DOHH2 (cell line): ENCODE data around the gene FOLR2.
"Not testable (repeated sequence)": the region's sequence is repeated elsewhere in the genome, so short reads cannot be mapped to it uniquely, and the experiment has no call there.

ENCODE experiments used
- H3F3A ChIP-seq: fragments of 200-600 bp; sonication (generic), shearing (Covaris generic); 2 replicates; pipeline ENCODE4 v1.6.0; 2016; ENCODE audit warnings: antibody characterized with exemption, mild to moderate bottlenecking; ENCODE audit not compliant: control insufficient read depth, insufficient read depth
- H3K27ac ChIP-seq: fragments of 200-600 bp; sonication (generic); 2 replicates; pipeline ENCODE4 v1.5.1; 2014; ENCODE audit warnings: low read depth, mild to moderate bottlenecking, low read length, moderate library complexity
- H3K27me3 ChIP-seq: fragments of 200-600 bp; sonication (generic); 2 replicates; pipeline ENCODE4 v1.6.1; 2014; ENCODE audit warnings: mild to moderate bottlenecking, low read length, mixed read lengths; ENCODE audit not compliant: control insufficient read depth
- H3K36me3 ChIP-seq: fragments of 200-600 bp; sonication (generic); 2 replicates; pipeline ENCODE4 v1.6.1; 2014; ENCODE audit warnings: mild to moderate bottlenecking, low read length, moderate library complexity, mixed read lengths; ENCODE audit not compliant: control insufficient read depth
- H3K4me1 ChIP-seq: fragments of 200-600 bp; sonication (generic); 2 replicates; pipeline ENCODE4 v1.6.1; 2014; ENCODE audit warnings: mild to moderate bottlenecking, low read length, mixed read lengths; ENCODE audit not compliant: control insufficient read depth
- H3K4me2 ChIP-seq: fragments of 200-600 bp; sonication (generic); 2 replicates; pipeline ENCODE4 v1.6.0; 2014; ENCODE audit warnings: mild to moderate bottlenecking, low read length, moderate library complexity
- H3K4me3 ChIP-seq: fragments of 200-600 bp; sonication (generic); 2 replicates; pipeline ENCODE4 v1.5.1; 2014; ENCODE audit warnings: mild to moderate bottlenecking, low read length, mixed read lengths
- H3K79me2 ChIP-seq: fragments of 200-600 bp; sonication (generic); 2 replicates; pipeline ENCODE4 v1.6.1; 2014; ENCODE audit warnings: mild to moderate bottlenecking, low read length, mixed read lengths; ENCODE audit not compliant: control insufficient read depth
- H3K9me2 ChIP-seq: fragments of 200-600 bp; sonication (generic); replicated peaks from 2 replicates; pipeline ENCODE4 v1.6.1; 2014; ENCODE audit warnings: mild to moderate bottlenecking, low read length, mixed read lengths; ENCODE audit not compliant: control insufficient read depth
- H3K9me3 ChIP-seq: fragments of 200-600 bp; sonication (generic); 2 replicates; pipeline ENCODE4 v1.6.1; 2014; ENCODE audit warnings: antibody characterized with exemption, low read length, mixed read lengths; ENCODE audit not compliant: control insufficient read depth, insufficient read depth
- H4K20me1 ChIP-seq: fragments of 200-600 bp; sonication (generic); 2 replicates; pipeline ENCODE4 v1.6.0; 2014; ENCODE audit warnings: low read depth, mild to moderate bottlenecking, antibody characterized with exemption, low read length, moderate library complexity; ENCODE audit not compliant: control insufficient read depth, insufficient read depth
- EZH2phosphoT487 ChIP-seq: fragments of 200-600 bp; sonication (generic); IDR thresholded peaks from 2 replicates; pipeline ENCODE4 v1.6.1; 2017; ENCODE audit warnings: borderline replicate concordance, mild to moderate bottlenecking, antibody characterized with exemption, low read length, moderate library complexity, mixed read lengths
- TF ChIP-seq, protein P1 (sequence below): fragments of 200-600 bp; sonication (generic); IDR thresholded peaks from one replicate; pipeline ENCODE4 v1.5.1; 2014; ENCODE audit warnings: antibody characterized with exemption, mild to moderate bottlenecking, low read depth, low read length; ENCODE audit not compliant: poor library complexity, severe bottlenecking

The FOLR2 gene

GRCh38 chr11:72195518-72196270 is 20.9 kb upstream of the FOLR2 start:
- H3K4me3 ChIP-seq, result no peak overlapping the region
- no peak overlapping the region for H3K27ac ChIP-seq
- TF ChIP-seq EZH2phosphoT487, result no peak
- TF ChIP-seq, protein P1, sequence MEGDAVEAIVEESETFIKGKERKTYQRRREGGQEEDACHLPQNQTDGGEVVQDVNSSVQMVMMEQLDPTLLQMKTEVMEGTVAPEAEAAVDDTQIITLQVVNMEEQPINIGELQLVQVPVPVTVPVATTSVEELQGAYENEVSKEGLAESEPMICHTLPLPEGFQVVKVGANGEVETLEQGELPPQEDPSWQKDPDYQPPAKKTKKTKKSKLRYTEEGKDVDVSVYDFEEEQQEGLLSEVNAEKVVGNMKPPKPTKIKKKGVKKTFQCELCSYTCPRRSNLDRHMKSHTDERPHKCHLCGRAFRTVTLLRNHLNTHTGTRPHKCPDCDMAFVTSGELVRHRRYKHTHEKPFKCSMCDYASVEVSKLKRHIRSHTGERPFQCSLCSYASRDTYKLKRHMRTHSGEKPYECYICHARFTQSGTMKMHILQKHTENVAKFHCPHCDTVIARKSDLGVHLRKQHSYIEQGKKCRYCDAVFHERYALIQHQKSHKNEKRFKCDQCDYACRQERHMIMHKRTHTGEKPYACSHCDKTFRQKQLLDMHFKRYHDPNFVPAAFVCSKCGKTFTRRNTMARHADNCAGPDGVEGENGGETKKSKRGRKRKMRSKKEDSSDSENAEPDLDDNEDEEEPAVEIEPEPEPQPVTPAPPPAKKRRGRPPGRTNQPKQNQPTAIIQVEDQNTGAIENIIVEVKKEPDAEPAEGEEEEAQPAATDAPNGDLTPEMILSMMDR, result no peak
- no peaks in the 10 kb centered on the region for H4K20me1 ChIP-seq
- no peak overlapping the region for H3K4me2 ChIP-seq
- H3K9me2 ChIP-seq, result no peaks in the 10 kb centered on the region
- H3K9me3 ChIP-seq, result no peaks in the 10 kb centered on the region
- no peaks in the 10 kb centered on the region for H3K27me3 ChIP-seq
- no peaks in the 10 kb centered on the region for H3K79me2 ChIP-seq
- no peaks in the 10 kb centered on the region for H3K36me3 ChIP-seq
- H3K4me1 ChIP-seq, result no peaks in the 10 kb centered on the region
- no peaks in the 10 kb centered on the region for H3F3A ChIP-seq

- not testable (repeated sequence) for H3K79me2 ChIP-seq, H3K27me3 ChIP-seq, H3K9me3 ChIP-seq, H4K20me1 ChIP-seq, H3K36me3 ChIP-seq, H3K4me1 ChIP-seq, H3K4me3 ChIP-seq, H3K9me2 ChIP-seq, H3K4me2 ChIP-seq, H3K27ac ChIP-seq, H3F3A ChIP-seq
Measured at GRCh38 chr11:72201445-72201844, 15.1 kb upstream of the FOLR2 start.

DNA sequence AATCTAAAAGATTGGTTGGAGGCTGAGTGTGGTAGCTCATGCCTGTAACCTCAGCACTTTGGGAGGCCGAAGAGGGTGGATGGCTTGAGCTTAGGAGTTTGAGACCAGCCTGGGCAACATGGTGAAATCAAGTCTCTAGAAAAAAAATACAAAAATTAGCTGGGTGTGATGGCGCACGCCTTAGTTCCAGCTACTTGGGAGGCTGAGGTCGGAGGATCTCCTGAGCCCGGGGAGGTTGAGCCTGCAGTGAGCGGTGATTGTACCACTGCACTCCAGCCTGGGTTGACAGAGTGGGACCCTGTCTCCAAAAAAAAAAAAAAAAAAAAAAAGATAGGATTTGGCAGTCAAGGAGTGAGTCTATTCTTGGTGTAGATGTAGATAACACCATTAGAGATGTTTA is 14.0 kb upstream of the FOLR2 start:
- Histone ChIP-seq H3F3A (peaks cover 3% of the 10 kb centered on the region; the same call in 1 of the 2 replicates), H3K27me3 (no peaks in the 10 kb centered on the region), H3K4me1 (peaks cover 4% of the 10 kb centered on the region), H3K79me2 (no peaks in the 10 kb centered on the region), H4K20me1 (no peaks in the 10 kb centered on the region), H3K36me3 (no peaks in the 10 kb centered on the region), H3K9me2 (no peaks in the 10 kb centered on the region), H3K9me3 (no peaks in the 10 kb centered on the region), H3K27ac (no peak overlapping the region), H3K4me3 (no peak overlapping the region), H3K4me2 (no peak overlapping the region)
- TF ChIP-seq EZH2phosphoT487, result no peak
- TF ChIP-seq, protein P1, result no peak

DNA sequence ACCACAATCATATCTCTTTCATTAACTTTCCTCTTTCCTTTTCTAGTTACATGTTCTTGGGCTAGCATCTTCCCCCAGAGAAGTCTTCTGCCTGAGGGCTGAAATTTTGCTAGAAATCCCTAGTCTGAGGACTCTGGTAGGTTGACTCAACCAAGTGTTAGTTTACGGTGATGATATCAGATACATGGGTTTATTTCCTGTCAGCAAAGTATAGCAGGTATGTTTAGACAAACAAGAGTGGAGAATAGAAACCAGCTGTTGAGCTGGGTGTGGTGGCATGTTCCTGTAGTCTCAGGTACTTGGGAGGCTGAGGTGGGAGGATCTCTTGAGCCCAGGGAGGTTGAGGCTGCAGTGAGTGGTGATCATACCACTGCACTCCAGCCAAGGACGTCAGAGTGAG is 13.4 kb upstream of the FOLR2 start:
- no peaks in the 10 kb centered on the region for H4K20me1 ChIP-seq
- H3K9me3 ChIP-seq, result no peaks in the 10 kb centered on the region
- H3K27ac ChIP-seq, result no peak overlapping the region
- no peaks in the 10 kb centered on the region for H3K79me2 ChIP-seq
- no peaks in the 10 kb centered on the region for H3K27me3 ChIP-seq
- H3F3A ChIP-seq, result peaks cover 3% of the 10 kb centered on the region; the same call in 1 of the 2 replicates
- H3K4me1 ChIP-seq, result peaks cover 4% of the 10 kb centered on the region
- no peaks in the 10 kb centered on the region for H3K9me2 ChIP-seq
- no peaks in the 10 kb centered on the region for H3K36me3 ChIP-seq
- no peak for TF ChIP-seq EZH2phosphoT487
- TF ChIP-seq, protein P1, result no peak
- H3K4me3 ChIP-seq, result no peak overlapping the region
- H3K4me2 ChIP-seq, result no peak overlapping the region
